ENCODE measurements around the gene IFIT1B. TPM values are rescaled to one million over a fixed set of nuclear protein-coding genes. Genes with fewer than 3 reads are reported as not detected.

IFIT1B gene
- total RNA-seq, 1 experiment from 2014 or later: not detected

GRCh38 chr10:89391907-89392756 is 14.3 kb downstream of the IFIT1B start, which contains the start of gene IFIT1:
TSS of gene IFIT1 (plus strand) at chr10:89392623. CDS start at chr10:89392713, 90 bp downstream.
- intact Hi-C loops (cut with micrococcal nuclease; ENCODE audit: unreplicated experiment): no loop called here
- no peaks in the 10 kb centered on the region for H3K27me3 Mint-ChIP-seq (ENCODE audit: insufficient read depth, unreplicated experiment)
- no peak for DNase-seq
- H3K4me3 ChIP-seq (ENCODE audit: low read depth, low read length): peak within 1 kb of the TSS; percentile 26
- no peak within 1 kb of the TSS for H3K27ac Mint-ChIP-seq (ENCODE audit: unreplicated experiment)
- TF ChIP-seq CTCF (IDR thresholded peaks at IDR 0.05; ENCODE audit: insufficient read depth in 1 of 2, low read depth in 1 of 2, low read length in 1 of 2, severe bottlenecking in 1 of 2, unreplicated experiment in 1 of 2): no peak
- H3K9me3 ChIP-seq: no peaks in the 10 kb centered on the region
- ChIA-PET POLR2A (interaction anchor here (0.6 to 0.7 kb wide), 2 partner anchors 136 to 141 kb away, joined by 3 read pairs; no protein-coding TSS in a partner anchor), CTCF (interaction anchor here (0.6 kb wide), 1 partner anchor 12 kb away, joined by 8 read pairs; no protein-coding TSS in a partner anchor)
- H3K4me1 ChIP-seq: peaks cover 9% of the 10 kb centered on the region; the same call in 1 of the 2 replicates
- H3K4me1 Mint-ChIP-seq (ENCODE audit: low read depth, unreplicated experiment): peaks cover 9% of the 10 kb centered on the region
- H3K9me3 Mint-ChIP-seq (ENCODE audit: unreplicated experiment): no peaks in the 10 kb centered on the region
- no peaks in the 10 kb centered on the region for H3K27me3 ChIP-seq (replicated peaks; ENCODE audit: control insufficient read depth, insufficient read depth, low read length)
- BruUV-seq (replicated peaks): no TSS peak
- H3K36me3 ChIP-seq (ENCODE audit: control insufficient read depth, insufficient read depth, low read length): no peaks in the 10 kb centered on the region
- H3K4me3 Mint-ChIP-seq (ENCODE audit: unreplicated experiment): peak within 1 kb of the TSS; percentile 66
- H3K36me3 Mint-ChIP-seq (ENCODE audit: insufficient read depth, unreplicated experiment): no peaks in the 10 kb centered on the region

- H3K27me3 Mint-ChIP-seq (ENCODE audit: insufficient read depth, unreplicated experiment): no peaks in the 10 kb centered on the region
- peaks cover 9% of the 10 kb centered on the region; the same call in 1 of the 2 replicates for H3K4me1 ChIP-seq
- H3K4me3 ChIP-seq (ENCODE audit: low read depth, low read length): no peak overlapping the region
- BruUV-seq (replicated peaks): TSS peak; percentile 77
- no peaks in the 10 kb centered on the region for H3K9me3 ChIP-seq
- H3K4me3 Mint-ChIP-seq (ENCODE audit: unreplicated experiment): peak overlapping the region; percentile 66
- no peaks in the 10 kb centered on the region for H3K36me3 ChIP-seq (ENCODE audit: control insufficient read depth, insufficient read depth, low read length)
- peaks cover 9% of the 10 kb centered on the region for H3K4me1 Mint-ChIP-seq (ENCODE audit: low read depth, unreplicated experiment)
- H3K27ac Mint-ChIP-seq (ENCODE audit: unreplicated experiment): no peak overlapping the region
- intact Hi-C loops (cut with micrococcal nuclease; ENCODE audit: unreplicated experiment): loop anchor here (1.0 kb wide), 1 partner anchor 21 kb away; the partner anchor contains the start of gene IFIT5
- DNase-seq: peak; percentile 38 to 40
- H3K27me3 ChIP-seq (replicated peaks; ENCODE audit: control insufficient read depth, insufficient read depth, low read length): no peaks in the 10 kb centered on the region
- no peak for TF ChIP-seq CTCF (IDR thresholded peaks at IDR 0.05; ENCODE audit: insufficient read depth in 1 of 2, low read depth in 1 of 2, low read length in 1 of 2, severe bottlenecking in 1 of 2, unreplicated experiment in 1 of 2)
- CTCF ChIA-PET: interaction anchor here (0.9 kb wide), 1 partner anchor 38 kb away, joined by 3 read pairs; no protein-coding TSS in a partner anchor
- POLR2A ChIA-PET: interaction anchor here (0.6 kb wide), 1 partner anchor 142 kb away, joined by 3 read pairs; no protein-coding TSS in a partner anchor
- no peaks in the 10 kb centered on the region for H3K36me3 Mint-ChIP-seq (ENCODE audit: insufficient read depth, unreplicated experiment)
- no peaks in the 10 kb centered on the region for H3K9me3 Mint-ChIP-seq (ENCODE audit: unreplicated experiment)
Observed at GRCh38 chr10:89392974-89393373, 15.1 kb downstream of the IFIT1B start.

GRCh38 chr10:89393898-89394297 is 16.0 kb downstream of the IFIT1B start:
- Mint-ChIP-seq H3K27me3 (ENCODE audit: insufficient read depth, unreplicated experiment) (no peaks in the 10 kb centered on the region), H3K27ac (ENCODE audit: unreplicated experiment) (no peak overlapping the region), H3K36me3 (ENCODE audit: insufficient read depth, unreplicated experiment) (no peaks in the 10 kb centered on the region), H3K4me1 (ENCODE audit: low read depth, unreplicated experiment) (peaks cover 9% of the 10 kb centered on the region), H3K4me3 (ENCODE audit: unreplicated experiment) (no peak overlapping the region), H3K9me3 (ENCODE audit: unreplicated experiment) (no peaks in the 10 kb centered on the region)
- TF ChIP-seq CTCF (IDR thresholded peaks at IDR 0.05; ENCODE audit: insufficient read depth in 1 of 2, low read depth in 1 of 2, low read length in 1 of 2, severe bottlenecking in 1 of 2, unreplicated experiment in 1 of 2): no peak
- peaks cover 12% of the 10 kb centered on the region; the same call in 1 of the 2 replicates for H3K4me1 ChIP-seq
- no TSS peak for BruUV-seq (replicated peaks)
- ChIA-PET POLR2A (no interaction called here), CTCF (no interaction called here)
- intact Hi-C loops (cut with micrococcal nuclease; ENCODE audit: unreplicated experiment): loop anchor here (1.0 kb wide), 1 partner anchor 20 kb away; the partner anchor contains the start of gene IFIT5
- no peak for DNase-seq
- peaks cover 3% of the 10 kb centered on the region; the same call in 1 of the 2 replicates for H3K9me3 ChIP-seq
- no peak overlapping the region for H3K4me3 ChIP-seq (ENCODE audit: low read depth, low read length)
- no peaks in the 10 kb centered on the region for H3K36me3 ChIP-seq (ENCODE audit: control insufficient read depth, insufficient read depth, low read length)
- H3K27me3 ChIP-seq (replicated peaks; ENCODE audit: control insufficient read depth, insufficient read depth, low read length): no peaks in the 10 kb centered on the region

All from Caco-2 (cell line).